CD4-positive, alpha-beta T cell treated with Interleukin-6 for 4 hours (primary cell): ENCODE data around the gene SC5D.

Source experiments
- DNase-seq: peaks from one replicate; pipeline ENCODE4 v3.0.0-alpha.2; 2020; ENCODE audit warnings: mixed read lengths

SC5D gene

DNA sequence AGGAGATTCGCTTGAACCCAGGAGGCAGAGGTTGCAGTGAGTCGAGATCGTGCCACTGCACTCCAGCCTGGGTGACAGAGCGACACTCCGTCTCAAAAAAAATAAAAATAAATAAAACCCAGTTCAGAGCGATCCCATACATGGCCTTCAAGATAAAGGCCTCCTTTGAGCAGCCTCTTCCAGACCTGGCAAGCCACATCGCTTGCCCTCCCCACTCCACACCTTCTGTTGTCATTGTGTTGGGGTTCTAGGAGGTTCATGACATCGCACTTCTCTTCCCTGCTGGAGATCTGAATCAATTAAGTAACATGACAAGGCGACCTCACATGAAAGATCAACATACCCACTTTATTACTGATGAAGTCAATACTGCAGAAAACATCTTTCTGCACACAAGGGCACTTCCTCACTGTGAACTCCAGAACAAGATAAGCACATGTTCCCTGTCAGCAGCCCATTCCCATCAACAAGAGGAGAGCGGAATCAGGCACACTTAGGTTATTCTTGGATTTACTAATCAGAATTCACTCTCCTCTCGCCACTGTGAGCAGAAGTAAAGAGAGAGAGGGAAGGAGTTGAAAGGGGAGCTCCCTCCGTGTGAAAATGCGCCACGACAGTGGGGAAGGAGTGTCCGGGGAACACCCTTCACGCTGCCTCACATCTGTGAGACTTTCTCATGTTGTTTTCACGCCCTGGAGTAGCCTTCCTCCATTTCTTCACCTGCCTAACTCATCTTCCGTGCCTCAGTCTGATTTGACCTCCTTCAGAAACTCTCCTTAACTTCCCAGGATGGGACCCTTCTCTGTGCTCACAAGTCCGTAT, 38.3 kb downstream of the SC5D start:
- DNase-seq = no peak

DNA sequence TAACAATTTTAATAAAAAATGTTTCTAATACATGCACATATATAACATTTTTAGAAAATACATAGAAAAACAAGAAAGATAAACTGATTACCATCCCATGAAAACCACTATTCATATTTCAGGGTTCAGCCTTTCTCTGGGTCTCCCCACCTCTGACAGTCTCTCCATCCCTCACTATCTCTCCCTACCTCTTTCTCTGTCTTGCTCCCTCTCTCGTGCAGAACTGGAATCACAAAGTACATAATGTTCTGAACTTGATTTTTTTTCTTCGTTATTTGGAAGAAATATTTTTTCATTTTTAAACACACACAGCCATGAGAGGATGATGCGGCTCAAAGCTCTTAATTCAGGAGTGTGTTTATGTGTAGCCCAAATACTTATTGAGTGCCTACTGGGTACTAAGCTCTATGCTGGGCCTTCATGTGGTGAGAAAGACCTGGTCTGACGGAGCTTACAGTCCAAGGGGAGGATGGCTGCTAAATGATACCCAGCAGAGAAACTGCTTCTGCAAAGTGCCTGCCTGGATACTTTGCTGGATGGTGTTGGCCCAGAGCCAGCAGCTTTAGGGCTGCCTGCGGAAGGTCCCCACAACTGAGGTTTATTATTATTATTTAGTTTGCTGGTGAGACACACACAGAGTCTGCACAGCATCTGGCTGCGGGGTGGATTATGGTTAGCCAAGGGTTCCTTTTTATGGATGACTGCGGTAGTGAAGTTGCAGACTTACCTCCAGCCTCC, 42.6 kb downstream of the SC5D start:
- no peak for DNase-seq

DNA sequence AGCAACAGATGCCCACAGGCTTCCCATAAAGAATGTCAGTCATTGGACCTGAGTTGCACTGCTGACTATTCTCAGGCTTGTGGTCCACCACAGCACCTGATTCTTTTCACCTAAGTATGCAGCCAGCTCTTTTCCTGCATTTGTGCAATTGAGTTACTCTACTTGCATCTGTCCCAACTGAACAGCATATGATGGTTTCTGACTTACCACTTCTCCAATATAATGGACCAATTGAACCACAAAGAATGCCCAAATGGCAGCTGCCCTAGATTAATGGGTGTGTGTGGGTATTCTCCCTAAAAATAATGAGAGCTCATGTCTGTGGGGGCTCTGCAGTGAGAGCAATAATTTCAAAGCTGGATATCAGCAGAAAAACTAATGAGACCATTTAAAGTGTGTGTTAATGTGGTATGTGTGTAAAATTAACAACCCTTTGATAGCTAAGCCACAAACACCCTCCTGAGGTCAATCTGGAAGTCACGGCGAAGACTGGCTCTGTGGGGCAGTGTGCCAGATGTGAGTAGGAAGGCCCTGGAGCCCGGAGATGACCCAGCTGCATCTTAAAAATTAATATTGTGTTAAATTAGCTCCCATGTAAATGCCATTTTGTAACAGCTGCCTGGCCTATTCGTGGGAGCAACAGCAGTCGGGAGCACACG, 43.8 kb downstream of the SC5D start:
- no peak for DNase-seq

DNA sequence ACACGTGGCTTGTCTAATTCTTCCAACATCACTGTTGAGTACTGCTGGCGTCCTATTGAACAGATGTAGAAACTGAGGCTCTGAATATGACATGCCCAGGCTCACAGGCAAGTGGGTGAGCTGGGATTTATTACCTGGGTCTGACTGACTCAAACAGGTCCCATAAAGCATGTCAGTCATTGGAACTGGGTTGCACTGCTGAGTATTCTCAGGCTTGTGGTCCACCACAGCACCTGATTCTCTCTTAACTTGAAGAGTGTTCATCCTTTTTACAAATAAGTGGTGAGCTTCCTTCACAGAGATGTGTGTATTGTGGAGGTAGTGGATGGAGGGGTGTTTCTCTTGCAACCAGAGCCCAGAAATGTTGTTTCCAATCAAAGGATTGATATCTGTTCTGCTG, 44.5 kb downstream of the SC5D start:
- no peak for DNase-seq

DNA sequence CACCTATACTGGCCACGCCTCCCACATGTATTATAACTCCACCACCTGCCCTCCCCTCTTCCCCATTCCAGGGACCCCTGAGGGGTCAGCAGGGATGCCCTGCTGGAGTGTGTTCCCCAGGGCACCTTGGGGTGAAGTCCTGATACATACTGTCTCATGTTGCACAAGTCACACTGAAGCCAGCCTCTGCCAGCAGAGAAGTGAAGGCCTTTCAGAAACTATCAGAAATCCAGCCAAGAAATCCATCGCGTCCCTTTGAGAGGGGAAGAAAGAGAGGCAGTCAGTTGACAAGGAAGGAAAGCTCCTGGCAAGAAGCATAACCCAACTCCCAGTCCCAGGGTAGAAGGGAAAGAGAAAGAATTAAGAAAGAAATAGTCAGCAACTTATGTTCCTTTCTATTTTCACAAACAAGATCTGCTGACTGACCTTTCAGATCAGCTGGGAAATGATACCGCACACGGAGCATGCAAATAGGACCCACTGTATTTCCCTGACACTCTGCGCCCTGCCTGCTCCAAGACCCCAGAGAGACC, 45.2 kb downstream of the SC5D start:
- DNase-seq = no peak

DNA sequence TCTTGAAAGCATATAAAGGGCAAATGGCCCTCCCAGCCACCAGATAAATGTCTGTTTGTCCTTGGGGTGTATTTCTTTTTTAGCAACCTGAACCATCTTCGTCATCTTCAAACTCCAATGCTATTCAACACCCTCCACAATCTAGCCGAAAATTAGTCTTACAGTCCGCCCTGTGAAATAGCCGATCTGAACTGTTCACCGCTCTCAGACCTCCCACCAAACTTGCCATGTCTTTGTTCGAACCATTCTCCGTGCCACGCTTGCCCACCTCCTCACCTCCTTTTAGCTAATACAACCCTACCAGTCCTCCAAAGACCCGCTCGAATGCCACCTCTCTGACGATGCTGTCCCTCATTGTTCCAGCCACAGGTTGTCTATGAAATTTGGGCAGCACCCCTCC, 46.0 kb downstream of the SC5D start:
- DNase-seq = no peak

DNA sequence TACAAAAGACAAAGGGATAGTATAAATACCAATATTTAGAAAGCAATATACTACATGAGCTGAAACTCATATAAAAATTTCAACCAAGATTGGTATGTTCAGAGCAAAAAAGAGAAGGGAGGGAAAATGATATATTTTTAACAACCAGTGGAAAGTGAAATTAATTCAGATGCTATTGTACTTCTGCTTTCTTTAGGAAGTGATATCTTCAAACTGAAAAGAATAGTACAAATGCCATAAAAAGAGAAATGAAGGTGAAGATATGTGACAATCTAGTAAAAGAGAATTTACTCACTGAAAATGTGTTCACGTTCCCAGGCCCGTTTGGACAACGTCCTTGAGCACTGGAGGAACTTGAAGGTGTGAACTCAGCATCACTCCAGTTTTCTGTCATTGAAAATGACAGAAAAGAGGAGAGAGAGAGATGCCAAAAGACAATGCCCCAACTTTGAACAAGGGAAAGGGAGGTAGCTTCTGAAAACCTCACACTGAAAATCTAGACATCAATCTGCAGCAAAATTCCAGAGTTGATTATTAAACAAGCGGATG, 47.5 kb downstream of the SC5D start:
- DNase-seq = no peak

DNA sequence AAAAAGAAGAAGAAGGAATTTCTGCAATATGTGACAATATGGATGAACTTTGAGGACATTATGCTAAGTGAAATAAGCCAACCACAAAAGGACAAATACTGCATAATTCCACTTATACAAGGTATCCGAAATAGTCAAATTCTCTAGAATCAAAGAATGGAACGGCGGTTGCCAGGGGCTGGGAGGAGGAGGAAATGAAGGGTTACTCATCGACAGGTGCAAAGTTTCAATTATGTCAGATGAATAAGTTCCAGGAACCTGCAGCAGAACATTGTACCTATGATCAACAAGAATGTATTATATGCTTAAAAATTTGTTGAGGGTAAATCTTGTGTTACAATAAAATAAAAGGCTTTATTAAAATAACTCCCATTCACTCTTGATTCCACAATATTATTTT, 49.0 kb downstream of the SC5D start:
- peak; percentile 4 for DNase-seq

DNA sequence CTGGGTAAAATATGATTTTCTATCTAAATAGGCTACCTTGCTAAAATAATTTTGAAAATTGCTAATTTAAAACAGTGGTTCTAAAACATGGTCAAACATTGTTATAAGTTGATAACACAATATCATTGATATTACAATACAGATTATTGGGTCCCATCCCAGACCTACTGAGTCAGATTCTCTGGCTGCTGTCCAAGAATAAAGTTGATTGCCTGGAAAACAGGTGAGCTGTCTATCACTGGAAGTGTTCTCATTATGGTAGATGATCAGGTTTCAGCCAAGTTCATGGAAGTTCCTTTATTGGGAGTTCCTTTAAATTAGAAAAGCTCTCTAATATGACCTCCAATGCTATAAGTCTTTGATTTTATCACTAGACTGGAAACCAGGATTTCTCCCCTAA, 52.3 kb downstream of the SC5D start:
- no peak for DNase-seq

DNA sequence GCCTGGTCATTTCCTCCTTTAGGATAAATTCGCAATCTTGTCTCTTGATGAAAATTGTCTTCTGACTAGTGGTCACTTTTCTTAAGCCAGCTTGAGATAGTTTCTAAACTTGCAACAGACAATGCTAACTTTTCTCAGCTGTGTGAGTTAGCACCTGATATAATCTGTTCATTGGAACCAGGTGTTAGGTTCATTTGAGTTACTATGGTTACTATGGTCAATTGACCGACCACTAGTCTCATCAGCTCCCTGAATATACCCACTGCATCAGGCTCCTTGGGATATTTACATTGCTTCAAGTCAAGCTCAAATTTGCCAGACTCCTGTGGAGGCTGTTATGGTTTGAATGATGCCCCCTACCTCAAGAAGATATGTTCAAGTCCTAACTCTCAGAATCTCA, 54.5 kb downstream of the SC5D start:
- DNase-seq = no peak

DNA sequence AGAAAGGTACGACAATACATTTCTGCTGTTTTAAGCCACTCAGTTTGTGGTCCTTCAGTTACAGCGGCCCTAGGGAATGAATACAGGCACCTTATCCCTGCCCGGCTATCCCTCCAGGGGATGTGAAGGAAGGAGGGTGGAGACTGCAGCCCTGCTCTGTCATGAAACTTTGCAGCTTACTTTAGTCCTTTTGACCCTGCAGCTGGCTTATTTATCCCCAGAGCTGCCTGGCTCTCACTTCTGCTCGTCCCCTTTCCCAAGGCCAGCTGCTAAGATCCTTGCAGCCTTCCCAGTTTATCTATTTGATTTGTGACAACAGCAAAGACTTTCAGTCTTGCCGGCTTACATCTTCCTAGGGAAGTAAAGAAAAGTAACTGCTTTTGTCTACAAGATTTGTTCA, 55.2 kb downstream of the SC5D start:
- no peak for DNase-seq

DNA sequence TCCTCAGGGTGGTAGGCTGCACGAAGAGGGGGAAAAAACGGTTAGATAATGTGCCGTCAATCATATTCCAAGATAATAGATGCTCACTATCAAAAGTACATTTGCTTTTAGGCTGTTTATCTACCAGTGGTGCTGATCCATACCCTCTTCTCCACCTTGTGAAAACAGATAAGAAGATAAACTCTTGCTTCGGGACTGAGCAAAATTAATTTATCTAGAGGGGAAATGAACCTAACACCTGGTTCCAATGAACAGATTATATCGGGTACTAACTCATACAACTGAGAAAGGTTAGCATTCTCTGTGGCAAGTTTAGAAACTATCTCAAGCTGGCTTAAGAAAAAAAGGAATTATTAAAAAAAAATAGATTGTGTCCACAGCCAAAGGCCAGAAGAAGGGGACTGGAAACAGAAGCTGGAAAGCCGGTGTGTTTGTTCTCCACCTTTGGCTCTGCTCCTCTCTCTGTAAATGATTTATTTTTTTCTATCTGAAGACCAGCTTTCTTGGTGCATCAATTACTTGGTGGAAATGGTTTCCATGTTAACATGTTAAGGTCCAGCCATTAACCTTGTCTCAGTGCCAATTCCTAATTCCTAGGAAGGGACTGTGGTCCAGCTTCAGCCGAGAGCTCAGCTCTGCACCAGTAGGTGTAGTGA, 55.8 kb downstream of the SC5D start:
- no peak for DNase-seq

DNA sequence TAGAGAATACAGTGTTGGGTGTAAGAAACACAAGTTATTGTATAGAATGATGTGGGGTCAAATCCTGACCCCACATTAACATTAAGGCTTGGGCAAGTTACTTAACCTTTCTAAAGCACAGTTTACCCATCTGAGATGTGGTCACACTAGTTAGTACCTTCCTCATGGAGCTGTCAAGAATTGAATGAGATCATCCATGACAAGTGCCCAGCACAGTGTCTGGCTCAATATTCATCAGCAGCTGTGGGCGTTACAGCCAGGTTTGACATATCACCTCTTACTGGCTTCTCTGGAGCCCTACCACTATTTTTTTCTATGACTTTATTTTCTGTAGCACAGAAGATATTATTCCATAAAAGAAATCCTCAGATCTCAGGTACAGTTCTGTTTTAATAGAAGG, 57.2 kb downstream of the SC5D start:
- no peak for DNase-seq

DNA sequence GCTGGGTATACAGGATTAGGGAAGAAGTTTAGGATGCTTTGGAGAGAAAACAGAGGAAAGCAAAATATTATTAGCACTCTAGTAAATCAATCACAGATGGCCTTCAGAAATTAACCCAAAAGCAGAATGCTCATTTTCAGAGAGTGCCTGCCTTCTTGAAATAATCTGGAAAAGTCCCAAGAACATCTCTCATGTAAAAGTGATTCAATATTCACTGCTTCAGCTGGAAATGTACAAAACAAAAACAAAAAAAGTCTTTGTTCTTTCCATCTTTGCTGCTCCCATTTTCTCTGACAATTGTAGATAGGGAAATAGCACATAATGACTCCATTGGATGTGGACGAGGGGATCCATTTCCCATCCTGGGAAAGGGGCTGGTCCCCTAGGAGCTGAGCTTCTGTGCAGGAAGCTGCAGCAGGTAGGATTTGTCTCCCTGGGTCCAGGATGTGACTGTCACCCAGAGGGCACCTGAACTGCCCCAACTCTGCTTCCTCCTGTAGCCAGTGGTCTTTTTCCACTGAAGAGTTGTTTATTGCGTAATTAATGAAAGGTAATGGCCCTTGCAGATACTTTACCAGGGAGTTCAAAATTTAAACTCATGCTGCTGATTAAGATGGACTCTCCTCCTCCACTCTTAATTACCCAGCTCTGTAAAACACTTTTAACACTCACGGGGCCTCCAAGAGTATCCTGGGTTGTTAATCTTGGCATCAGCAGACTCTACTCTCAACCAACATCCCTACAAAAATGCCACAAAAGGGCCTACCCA, 57.9 kb downstream of the SC5D start:
- no peak for DNase-seq

DNA sequence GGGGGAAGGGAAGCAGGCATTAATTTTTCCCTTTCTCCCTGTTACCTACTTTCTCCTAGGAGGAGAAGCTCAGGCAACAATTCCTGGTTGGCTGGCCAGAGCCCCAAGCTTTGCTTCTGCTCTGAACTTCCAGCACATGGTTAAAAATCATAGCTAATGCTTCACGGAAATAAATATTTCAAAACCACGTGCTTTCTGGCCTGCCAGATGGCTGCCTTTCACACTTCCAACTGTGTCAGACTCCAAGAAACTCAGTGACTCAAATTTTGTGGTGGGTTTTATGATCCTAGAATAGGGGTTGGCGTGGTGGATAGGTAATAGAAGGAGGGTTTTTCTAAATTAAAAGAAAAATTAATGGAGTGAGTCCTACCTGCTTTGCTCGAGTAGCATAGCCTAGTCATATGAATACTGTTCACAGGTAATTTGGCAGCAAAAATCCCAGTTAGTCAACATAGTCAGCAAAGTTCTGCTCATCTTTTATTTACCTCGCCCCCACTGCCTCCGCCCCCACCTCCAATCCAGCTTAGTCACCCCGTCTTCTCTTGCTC, 58.6 kb downstream of the SC5D start:
- DNase-seq = no peak

DNA sequence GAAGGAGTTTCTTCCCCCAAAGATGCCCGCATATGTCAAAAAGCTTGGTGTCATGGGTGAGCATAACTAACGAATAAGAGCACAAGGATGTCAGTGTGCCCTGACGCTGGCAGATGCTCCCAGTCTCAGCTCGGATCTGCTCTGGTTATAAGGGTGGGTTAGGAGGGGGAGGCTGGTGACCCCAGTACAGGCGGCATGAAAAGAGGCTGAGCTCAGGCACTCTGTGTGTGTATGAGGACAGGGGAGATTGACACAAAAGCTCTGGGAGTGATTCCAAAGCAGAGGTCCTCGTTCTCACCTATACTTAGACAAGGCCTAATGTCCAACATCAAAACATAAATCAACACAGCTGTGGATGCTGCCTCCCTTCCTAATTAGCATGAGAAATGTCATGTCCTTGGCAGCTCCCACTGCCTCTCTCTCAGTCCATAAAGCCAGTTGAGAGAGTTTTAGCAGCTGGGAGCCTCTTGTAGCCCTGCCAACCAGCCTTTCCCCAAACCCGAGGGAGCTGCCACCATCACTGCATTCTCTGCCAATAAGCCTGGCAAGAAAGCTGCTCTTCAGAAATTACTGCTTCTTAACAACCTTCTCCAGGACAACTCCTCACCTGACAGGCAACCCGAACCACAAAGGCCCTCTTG, 59.8 kb downstream of the SC5D start:
- no peak for DNase-seq

DNA sequence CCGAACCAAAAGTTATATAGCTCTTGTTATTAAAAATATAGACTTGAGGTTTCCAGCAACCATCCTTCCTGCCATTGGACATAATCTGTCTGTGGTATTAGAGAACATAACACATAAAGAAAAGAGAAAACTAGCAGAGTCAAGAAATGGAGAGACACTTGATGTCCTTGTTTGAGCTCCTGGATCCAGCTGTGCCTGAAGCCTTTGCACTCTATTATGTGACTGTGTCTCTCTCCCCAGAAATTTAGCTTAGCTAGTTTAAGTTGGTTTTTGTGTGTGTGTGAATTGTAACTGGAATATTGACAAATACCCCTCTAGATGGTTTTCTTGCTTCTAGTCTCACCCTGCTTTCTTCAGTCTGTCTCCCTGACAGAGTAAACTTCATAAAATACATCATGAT, 61.6 kb downstream of the SC5D start:
- no peak for DNase-seq

DNA sequence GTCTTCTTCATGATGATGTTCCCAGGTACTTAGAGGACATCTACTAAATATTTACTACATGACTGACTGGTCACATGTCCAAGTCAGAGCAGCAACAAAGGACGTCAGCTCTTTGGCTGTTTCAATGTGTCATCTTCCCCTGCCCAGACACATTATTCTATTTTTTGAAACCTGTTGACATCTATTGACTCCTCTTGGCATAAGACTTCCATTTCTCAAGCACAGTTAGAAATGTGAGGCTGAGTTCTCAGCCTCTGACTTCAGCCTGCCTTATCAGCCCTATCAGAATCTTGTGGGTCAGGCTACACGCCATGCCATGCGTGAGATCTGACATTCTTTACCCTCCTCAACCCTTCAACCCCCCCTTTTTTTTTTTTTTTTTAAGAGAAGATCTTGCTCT, 63.8 kb downstream of the SC5D start:
- no peak for DNase-seq
